MM.1S (cell line): ENCODE measurements around the gene GULP1.

Experiments
- CTCF ChIP-seq: fragments of 300-600 bp; sonication (generic); IDR thresholded peaks from 2 replicates; pipeline ENCODE4 v1.5.1; 2016; ENCODE audit warnings: antibody characterized with exemption, low read length, mixed read lengths
- EZH2 ChIP-seq: fragments of 300-600 bp; sonication (generic); optimal IDR thresholded peaks from 2 replicates; pipeline ENCODE3; 2017; ENCODE audit warnings: low read depth, mild to moderate bottlenecking, antibody characterized with exemption, low read length, mixed read lengths

DNA sequence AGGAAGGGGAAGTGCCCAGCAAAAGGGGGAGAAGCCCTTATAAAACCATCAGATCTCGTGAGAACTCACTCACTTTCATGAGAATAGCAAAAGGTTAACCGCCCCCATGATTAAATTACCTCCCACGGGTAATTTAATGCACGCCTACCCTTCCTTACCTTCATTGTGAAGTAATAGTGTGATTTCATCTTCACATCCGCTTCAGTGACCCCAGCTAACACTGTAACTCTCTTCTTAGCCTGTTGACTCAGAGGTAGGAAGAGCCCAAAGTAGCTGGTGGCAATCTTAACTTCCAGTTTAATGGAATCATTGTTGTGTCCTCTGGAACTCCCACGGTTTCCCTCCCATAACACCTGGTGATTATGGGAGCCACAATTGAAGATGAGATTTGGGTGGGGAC, 120.5 kb downstream of the GULP1 start:
- TF ChIP-seq CTCF (no peak), EZH2 (no peak)
